GM19240 (cell line): ENCODE results near the gene NIPAL1.

Experiments used
- DNase-seq: peaks from one replicate; pipeline ENCODE4 v3.0.0; 2011; ENCODE audit warnings: low spot score; ENCODE audit not compliant: insufficient read length

Gene NIPAL1

GRCh38 chr4:48064349-48064748 lies 47.8 kb downstream of the NIPAL1 start:
- no peak for DNase-seq

- no peak for DNase-seq
Observed at GRCh38 chr4:48065587-48066052, 49.0 kb downstream of the NIPAL1 start.

- DNase-seq, result no peak
Observed at GRCh38 chr4:48067536-48067935, 51.0 kb downstream of the NIPAL1 start.

- DNase-seq, result no peak
Observed at GRCh38 chr4:48068182-48068581, 51.6 kb downstream of the NIPAL1 start.

GRCh38 chr4:48069026-48069425 lies 52.5 kb downstream of the NIPAL1 start:
- DNase-seq, result no peak

GRCh38 chr4:48071191-48071590 lies 54.6 kb downstream of the NIPAL1 start:
- no peak for DNase-seq

- no peak for DNase-seq
Observed at GRCh38 chr4:48073567-48074103, 57.1 kb downstream of the NIPAL1 start.

GRCh38 chr4:48074657-48075056 lies 58.1 kb downstream of the NIPAL1 start:
- no peak for DNase-seq

- no peak for DNase-seq
Observed at GRCh38 chr4:48078425-48078824, 61.9 kb downstream of the NIPAL1 start.

- no peak for DNase-seq
Observed at GRCh38 chr4:48078862-48079655, 62.5 kb downstream of the NIPAL1 start.

- DNase-seq, result no peak
Observed at GRCh38 chr4:48079972-48080391, 63.4 kb downstream of the NIPAL1 start.

GRCh38 chr4:48081196-48081595 lies 64.6 kb downstream of the NIPAL1 start:
- no peak for DNase-seq

- no peak for DNase-seq
Observed at GRCh38 chr4:48082956-48083355, 66.4 kb downstream of the NIPAL1 start.

GRCh38 chr4:48085821-48086589 lies 69.4 kb downstream of the NIPAL1 start:
- no peak for DNase-seq
